ENCODE data around the gene RASGRP3.

RASGRP3 gene

DNA sequence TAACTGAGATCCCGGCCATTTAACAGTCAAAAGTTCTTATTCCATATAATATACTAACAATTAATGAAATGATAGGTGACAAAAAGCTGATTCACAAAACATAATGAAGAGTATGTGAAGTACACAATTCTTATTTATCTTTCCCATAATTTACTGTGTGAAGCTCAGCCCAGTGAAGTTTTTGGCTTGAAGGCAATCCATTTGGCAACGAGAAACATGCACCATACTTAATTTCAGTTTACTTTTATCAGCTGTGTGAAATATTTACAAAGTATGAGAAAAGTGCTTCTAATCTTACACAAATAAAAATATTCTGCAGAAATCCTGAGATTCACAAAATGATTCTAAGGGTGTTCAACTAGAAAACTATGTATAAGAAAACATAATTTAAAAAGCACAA lies 110.3 kb downstream of the RASGRP3 start:
- CTCF ChIA-PET = no interaction called here
- DNase-seq (ENCODE audit: low spot score) = no peak
- H3K27ac ChIP-seq = no peak overlapping the region
- TF ChIP-seq, protein P1, sequence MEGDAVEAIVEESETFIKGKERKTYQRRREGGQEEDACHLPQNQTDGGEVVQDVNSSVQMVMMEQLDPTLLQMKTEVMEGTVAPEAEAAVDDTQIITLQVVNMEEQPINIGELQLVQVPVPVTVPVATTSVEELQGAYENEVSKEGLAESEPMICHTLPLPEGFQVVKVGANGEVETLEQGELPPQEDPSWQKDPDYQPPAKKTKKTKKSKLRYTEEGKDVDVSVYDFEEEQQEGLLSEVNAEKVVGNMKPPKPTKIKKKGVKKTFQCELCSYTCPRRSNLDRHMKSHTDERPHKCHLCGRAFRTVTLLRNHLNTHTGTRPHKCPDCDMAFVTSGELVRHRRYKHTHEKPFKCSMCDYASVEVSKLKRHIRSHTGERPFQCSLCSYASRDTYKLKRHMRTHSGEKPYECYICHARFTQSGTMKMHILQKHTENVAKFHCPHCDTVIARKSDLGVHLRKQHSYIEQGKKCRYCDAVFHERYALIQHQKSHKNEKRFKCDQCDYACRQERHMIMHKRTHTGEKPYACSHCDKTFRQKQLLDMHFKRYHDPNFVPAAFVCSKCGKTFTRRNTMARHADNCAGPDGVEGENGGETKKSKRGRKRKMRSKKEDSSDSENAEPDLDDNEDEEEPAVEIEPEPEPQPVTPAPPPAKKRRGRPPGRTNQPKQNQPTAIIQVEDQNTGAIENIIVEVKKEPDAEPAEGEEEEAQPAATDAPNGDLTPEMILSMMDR (conservative IDR thresholded peaks at IDR 0.05; ENCODE audit: low read depth) = no peak
- POLR2A ChIA-PET (ENCODE audit: low non-redundant PET) = no interaction called here

DNA sequence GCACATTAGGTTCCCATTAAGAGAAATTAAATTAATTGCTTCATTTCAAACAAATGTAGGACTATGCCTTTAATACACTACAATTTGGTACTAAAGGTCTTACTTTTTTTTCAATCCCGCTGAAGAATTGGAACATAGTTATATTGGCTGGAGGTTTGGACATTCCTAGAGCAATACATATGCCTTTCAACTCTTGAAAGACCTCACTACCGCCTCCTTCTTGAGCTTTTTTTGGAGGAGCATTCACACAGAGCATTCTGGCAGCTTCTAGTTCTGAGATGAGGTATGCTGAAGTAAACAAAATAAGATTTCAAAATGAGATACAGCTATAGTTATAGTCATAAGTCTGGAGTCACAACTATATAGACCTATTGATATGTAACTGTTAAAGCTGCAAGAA lies 111.8 kb downstream of the RASGRP3 start:
- TF ChIP-seq, protein P1 (conservative IDR thresholded peaks at IDR 0.05; ENCODE audit: low read depth) = no peak
- CTCF ChIA-PET = interaction anchor here (0.6 kb wide), 1 partner anchor 558 kb away, joined by 3 read pairs; no protein-coding TSS in a partner anchor
- DNase-seq (ENCODE audit: low spot score) = no peak
- POLR2A ChIA-PET (ENCODE audit: low non-redundant PET) = no interaction called here
- no peak overlapping the region for H3K27ac ChIP-seq

DNA sequence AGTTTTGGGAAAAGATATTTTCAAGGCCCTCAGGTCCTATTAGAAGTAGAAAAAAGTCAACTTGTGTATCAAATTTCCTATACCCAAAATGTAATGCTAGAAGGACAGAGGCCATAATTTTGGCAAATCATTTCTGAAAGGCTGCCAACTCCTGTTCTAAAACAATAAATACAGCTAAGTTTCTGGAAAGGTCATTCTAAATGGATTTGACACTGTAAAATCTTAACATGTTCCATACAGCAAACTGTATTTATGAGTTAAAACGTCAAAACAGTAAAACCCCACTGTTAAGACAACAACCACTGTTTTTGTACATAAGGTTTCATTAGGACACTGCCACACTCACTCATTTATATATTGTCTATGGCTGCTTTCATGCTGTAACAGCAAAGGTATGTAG lies 113.0 kb downstream of the RASGRP3 start:
- CTCF ChIA-PET = no interaction called here
- POLR2A ChIA-PET (ENCODE audit: low non-redundant PET) = no interaction called here
- no peak overlapping the region for H3K27ac ChIP-seq
- DNase-seq (ENCODE audit: low spot score) = no peak
- TF ChIP-seq, protein P1 (conservative IDR thresholded peaks at IDR 0.05; ENCODE audit: low read depth) = no peak

DNA sequence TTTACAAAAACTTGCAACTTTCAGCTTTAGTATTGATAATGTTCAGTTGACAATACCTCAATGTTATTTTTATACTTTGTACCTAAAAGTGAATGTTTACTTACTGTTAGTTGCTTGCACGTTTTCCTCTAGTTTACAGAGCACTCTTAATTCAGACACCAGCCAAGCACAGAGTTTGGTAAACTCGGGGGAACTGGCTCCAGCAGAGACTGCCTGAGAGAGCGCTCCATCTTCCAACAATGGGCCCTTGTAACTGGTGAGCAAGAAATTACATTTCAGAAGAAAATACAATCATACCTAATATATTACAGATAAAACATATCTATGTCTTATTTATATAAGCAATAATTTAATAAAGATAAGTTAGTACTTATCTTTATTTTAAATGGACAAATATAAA lies 118.9 kb downstream of the RASGRP3 start:
- H3K27ac ChIP-seq = no peak overlapping the region
- ChIA-PET CTCF (no interaction called here), POLR2A (ENCODE audit: low non-redundant PET) (no interaction called here)
- DNase-seq (ENCODE audit: low spot score) = no peak
- TF ChIP-seq, protein P1 (conservative IDR thresholded peaks at IDR 0.05; ENCODE audit: low read depth) = no peak

DNA sequence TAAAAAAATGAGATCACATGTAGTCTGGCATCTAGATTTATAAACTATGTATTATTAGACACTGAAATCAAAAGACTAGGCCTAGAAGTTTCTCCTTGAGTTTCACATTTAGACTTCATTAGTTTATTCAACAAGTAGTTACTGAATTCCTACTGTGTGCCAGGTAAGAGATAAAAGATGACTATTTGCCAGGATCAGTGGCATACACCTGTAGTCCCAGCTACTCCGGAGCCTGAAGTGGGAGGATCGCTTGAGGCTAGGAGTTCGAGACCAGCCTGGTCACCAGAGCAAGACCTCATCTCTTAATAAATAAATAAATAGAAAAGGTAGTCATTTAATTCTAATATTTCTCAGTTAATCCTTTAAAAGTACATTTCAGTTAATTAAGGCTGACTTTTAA lies 120.6 kb downstream of the RASGRP3 start:
- ChIA-PET CTCF (no interaction called here), POLR2A (ENCODE audit: low non-redundant PET) (no interaction called here)
- no peak for DNase-seq (ENCODE audit: low spot score)
- TF ChIP-seq, protein P1 (conservative IDR thresholded peaks at IDR 0.05; ENCODE audit: low read depth) = no peak
- no peak overlapping the region for H3K27ac ChIP-seq

DNA sequence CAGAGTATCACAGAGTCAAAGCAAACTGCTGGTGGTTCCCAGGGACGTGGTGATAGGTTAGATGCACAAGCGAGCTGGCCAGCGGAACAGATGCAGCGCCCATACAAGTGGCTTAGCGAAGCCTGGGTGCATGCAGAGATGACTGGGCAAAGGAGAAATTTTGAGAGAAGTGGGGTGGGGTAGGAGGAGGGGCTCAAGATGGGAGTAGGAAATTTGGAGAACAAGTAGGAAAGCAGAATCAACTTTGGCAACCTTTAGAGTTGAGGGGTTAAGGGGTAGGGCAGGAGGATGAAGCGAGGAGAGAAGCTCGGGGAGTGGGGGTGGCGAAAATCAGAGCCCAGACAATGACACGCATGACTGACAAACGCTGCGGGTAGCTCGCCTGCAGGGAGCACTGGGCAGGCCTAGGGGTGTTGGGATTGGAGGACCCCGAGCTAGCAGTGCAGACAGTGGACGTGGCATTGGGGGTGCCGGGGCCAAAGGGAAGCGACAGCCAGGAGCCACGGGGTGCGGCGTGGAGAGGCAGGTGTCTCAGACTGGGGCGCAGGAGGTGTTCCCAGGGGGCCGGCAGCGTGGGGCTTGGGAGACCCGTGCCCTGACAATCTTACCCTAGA lies 122.2 kb downstream of the RASGRP3 start:
- POLR2A ChIA-PET (ENCODE audit: low non-redundant PET) = no interaction called here
- peak; percentile 38 for DNase-seq (ENCODE audit: low spot score)
- CTCF ChIA-PET = interaction anchor here (0.6 kb wide), 2 partner anchors 76 to 1877 kb away, joined by 3 read pairs; no protein-coding TSS in a partner anchor
- H3K27ac ChIP-seq = peak overlapping the region; percentile 70
- TF ChIP-seq, protein P1 (conservative IDR thresholded peaks at IDR 0.05; ENCODE audit: low read depth) = no peak

Measured in RWPE1 (cell line).